Osteoblast (primary cell): ENCODE results near the gene PNKD. TPM values are rescaled to one million over a fixed set of nuclear protein-coding genes. Genes with fewer than 3 reads are reported as not detected.

Experiments used
- DNase-seq: peaks from one replicate; pipeline ENCODE4 v3.0.0; 2011; ENCODE audit warnings: low spot score, mixed read lengths; ENCODE audit not compliant: insufficient read length; ENCODE audit errors: missing footprints
- H2AFZ ChIP-seq: 2 replicates; pipeline ENCODE4 v1.6.0; 2011; ENCODE audit warnings: mild to moderate bottlenecking, low read length
- H3K27ac ChIP-seq: 2 replicates; pipeline ENCODE4 v1.5.1; 2011; ENCODE audit warnings: mild to moderate bottlenecking, low read depth, low read length, moderate library complexity
- H3K27me3 ChIP-seq: 2 replicates; pipeline ENCODE4 v1.6.0; 2012; ENCODE audit warnings: mild to moderate bottlenecking, control low read depth, inconsistent platforms, low read length, moderate library complexity; ENCODE audit not compliant: insufficient read depth
- H3K36me3 ChIP-seq: 2 replicates; pipeline ENCODE4 v1.5.1; 2011; ENCODE audit warnings: mild to moderate bottlenecking, low read length, control low read depth, moderate library complexity; ENCODE audit not compliant: insufficient read depth
- H3K4me1 ChIP-seq: 2 replicates; pipeline ENCODE4 v1.5.1; 2011; ENCODE audit warnings: mild to moderate bottlenecking, low read length, control low read depth, moderate library complexity; ENCODE audit not compliant: insufficient read depth
- H3K4me2 ChIP-seq: 2 replicates; pipeline ENCODE4 v1.6.0; 2011; ENCODE audit warnings: mild to moderate bottlenecking, low read length; ENCODE audit not compliant: insufficient read depth
- H3K4me3 ChIP-seq: fragments of 200-600 bp; sonication (generic); 3 replicates; pipeline ENCODE4 v1.5.1; 2012; ENCODE audit warnings: mild to moderate bottlenecking, low read length, inconsistent platforms; ENCODE audit not compliant: insufficient read depth
- H3K79me2 ChIP-seq: 2 replicates; pipeline ENCODE4 v1.6.0; 2012; ENCODE audit warnings: mild to moderate bottlenecking, low read length, control low read depth, inconsistent platforms; ENCODE audit not compliant: insufficient read depth
- H3K9me3 ChIP-seq: 2 replicates; pipeline ENCODE4 v1.5.1; 2011; ENCODE audit warnings: low read depth, low read length, control low read depth
- H4K20me1 ChIP-seq: 2 replicates; pipeline ENCODE4 v1.6.0; 2012; ENCODE audit warnings: mild to moderate bottlenecking, low read length, control low read depth; ENCODE audit not compliant: insufficient read depth
- CTCF ChIP-seq: IDR thresholded peaks from 2 replicates; pipeline ENCODE4 v1.5.1; 2011; ENCODE audit warnings: mild to moderate bottlenecking, low read depth, low read length, moderate library complexity; ENCODE audit errors: extremely low read depth
- total RNA-seq: library from RNA; depleted of rRNA; stranded (reverse); fragments of >200 nt; gene quantifications from 2 replicates; pipeline ENCODE4 v1.2.3, GENCODE V29; 2012

PNKD gene, protein sequence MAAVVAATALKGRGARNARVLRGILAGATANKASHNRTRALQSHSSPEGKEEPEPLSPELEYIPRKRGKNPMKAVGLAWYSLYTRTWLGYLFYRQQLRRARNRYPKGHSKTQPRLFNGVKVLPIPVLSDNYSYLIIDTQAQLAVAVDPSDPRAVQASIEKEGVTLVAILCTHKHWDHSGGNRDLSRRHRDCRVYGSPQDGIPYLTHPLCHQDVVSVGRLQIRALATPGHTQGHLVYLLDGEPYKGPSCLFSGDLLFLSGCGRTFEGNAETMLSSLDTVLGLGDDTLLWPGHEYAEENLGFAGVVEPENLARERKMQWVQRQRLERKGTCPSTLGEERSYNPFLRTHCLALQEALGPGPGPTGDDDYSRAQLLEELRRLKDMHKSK
- total RNA-seq: 23.2 and 24.2 TPM in 2 replicates

DNA sequence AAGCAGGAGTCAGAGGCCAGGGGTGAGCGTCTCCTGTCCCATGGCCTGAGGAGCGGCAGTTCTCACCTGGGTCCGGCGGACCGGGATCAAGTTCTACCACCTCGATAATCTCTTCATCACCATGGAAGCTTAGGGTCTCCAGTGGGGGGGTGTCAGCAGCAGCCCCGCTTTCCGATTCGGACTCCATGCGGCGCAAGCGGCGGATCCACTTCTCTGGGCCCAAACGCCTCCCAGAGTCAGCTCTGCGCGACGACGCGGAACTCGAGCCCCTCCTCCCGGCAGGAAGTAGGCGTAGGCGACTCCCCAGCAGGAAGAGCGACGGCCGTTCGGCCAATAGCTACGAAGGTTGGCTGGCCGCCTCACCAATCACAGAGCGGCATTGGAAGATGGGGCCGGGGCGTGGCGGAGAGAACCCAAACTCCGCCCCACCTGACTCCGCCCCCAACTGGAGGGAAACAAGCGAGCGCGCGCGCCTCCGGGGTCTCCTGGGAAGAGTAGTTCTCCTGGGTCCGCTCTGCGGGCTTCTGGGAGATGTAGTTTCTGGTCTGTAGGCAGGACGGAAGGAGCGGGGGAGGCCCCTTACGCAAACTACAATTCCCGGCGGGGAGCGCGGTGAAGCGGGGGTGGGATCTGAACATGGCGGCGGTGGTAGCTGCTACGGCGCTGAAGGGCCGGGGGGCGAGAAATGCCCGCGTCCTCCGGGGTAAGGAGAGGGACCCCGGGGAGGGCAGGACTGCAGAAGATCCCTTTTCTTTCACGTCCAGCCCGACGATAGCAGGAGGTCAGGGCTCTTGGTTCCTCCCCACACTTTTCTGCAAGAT, at the start of gene PNKD, which contains the start of gene AAMP:
TSS of gene PNKD (plus strand) at position 620 of the 821 bp plus-strand sequence. CDS start at position 637, 17 bp downstream.
TSS of gene AAMP (minus strand) at position 238 of the 821 bp plus-strand sequence. CDS start at position 187, 51 bp downstream.
- Histone ChIP-seq H3K79me2 (peaks cover 47% of the 10 kb centered on the region), H3K4me2 (peak within 1 kb of the TSS; percentile 100), H3K27ac (peak within 1 kb of the TSS; percentile 85), H3K4me1 (peaks cover 30% of the 10 kb centered on the region), H3K4me3 (peak within 1 kb of the TSS; percentile 98), H2AFZ (peak within 1 kb of the TSS; percentile 96), H4K20me1 (peaks cover 29% of the 10 kb centered on the region), H3K27me3 (no peaks in the 10 kb centered on the region), H3K9me3 (no peaks in the 10 kb centered on the region), H3K36me3 (peaks cover 46% of the 10 kb centered on the region)
- TF ChIP-seq CTCF: no peak
- peak; percentile 100 for DNase-seq

DNA sequence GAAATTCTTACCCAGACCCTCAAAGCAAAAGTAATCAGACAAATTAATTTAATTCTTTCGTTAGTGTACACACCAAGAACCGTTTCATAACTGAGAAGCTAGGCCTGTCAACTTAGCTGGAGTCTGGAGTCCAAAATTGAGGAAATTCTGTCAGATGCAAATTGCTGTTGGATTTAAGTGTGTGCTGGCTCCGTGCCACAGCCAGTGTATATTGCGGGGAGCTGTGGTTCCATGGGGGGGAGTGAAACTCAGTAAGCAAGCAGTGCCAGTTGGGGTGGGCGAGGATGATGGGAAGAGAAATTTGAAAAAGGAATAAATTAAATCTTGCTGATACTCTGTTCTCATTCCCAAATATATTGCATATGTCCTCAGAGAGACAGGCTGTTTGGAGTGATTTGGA, 49.3 kb upstream of the PNKD start:
- Histone ChIP-seq H3K27ac (no peak overlapping the region), H3K9me3 (no peaks in the 10 kb centered on the region), H3K4me3 (no peak overlapping the region), H3K36me3 (peaks cover 40% of the 10 kb centered on the region), H4K20me1 (peaks cover 82% of the 10 kb centered on the region), H3K27me3 (no peaks in the 10 kb centered on the region), H3K4me1 (peaks cover 52% of the 10 kb centered on the region), H2AFZ (no peak overlapping the region), H3K79me2 (peaks cover 96% of the 10 kb centered on the region), H3K4me2 (peak overlapping the region; percentile 83)
- DNase-seq: no peak
- no peak for TF ChIP-seq CTCF

DNA sequence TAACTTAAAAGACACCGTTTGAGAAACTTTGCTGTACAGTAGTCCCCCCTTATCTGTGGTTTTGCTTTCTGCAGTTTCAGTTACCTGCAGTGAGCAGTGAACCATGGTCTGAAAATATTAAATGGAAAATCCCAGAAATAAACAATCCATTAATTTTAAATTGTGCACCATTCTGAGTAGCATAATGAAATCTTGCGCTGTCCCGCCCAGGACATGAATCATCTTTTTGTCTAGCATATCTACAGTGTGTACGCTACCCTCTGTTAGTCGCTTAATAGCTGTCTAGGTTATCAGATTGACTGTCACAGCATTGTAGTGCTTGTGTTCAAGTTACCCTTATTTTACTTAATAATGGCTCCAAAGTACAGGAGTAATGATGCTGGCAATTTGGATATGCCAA, 47.3 kb upstream of the PNKD start:
- H3K4me1 ChIP-seq: peaks cover 50% of the 10 kb centered on the region
- H3K4me2 ChIP-seq: peak overlapping the region; percentile 28

More for the DNA sequence above, 47.3 kb upstream of the PNKD start:
- Histone ChIP-seq H3K79me2 (peaks cover 96% of the 10 kb centered on the region), H3K4me3 (no peak overlapping the region), H3K27ac (peak overlapping the region; percentile 30), H3K9me3 (no peaks in the 10 kb centered on the region), H2AFZ (no peak overlapping the region), H4K20me1 (peaks cover 76% of the 10 kb centered on the region), H3K27me3 (no peaks in the 10 kb centered on the region), H3K36me3 (peaks cover 55% of the 10 kb centered on the region)
- no peak for TF ChIP-seq CTCF
- no peak for DNase-seq
